Measurements from ENCODE around the gene DNAJC1.

DNA sequence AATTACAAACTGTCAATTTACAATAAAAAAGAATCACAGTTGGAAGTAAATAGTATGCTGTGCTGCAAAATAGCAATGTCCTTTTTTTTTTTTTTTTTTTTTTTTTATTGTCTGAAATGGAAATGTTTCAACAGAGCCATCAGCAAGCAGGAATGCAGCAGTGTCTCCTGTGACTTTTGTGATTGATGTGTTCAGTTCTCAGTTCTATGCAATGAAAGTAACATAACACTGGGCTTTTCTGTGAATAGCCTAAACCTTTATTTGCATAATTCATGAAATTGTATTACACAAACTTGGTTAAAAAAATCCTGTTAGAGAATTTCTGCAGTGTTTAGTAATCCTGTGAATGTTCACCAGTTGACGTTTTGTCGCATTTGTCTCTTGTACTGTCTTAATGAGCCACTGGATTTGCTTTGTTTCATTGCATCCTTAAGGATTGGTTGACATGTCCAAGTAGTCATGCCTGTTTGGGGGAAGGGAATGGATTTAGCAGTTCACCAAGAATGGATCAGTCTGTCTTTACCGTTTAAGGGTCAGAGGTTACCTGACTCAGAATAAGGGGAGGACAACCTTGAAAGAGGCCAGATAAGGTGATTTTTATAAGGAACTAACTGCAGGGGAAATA is 276.8 kb downstream of the DNAJC1 start:
- no peak for TF ChIP-seq TAF1 (IDR thresholded peaks at IDR 0.05; ENCODE audit: borderline replicate concordance, insufficient read depth, low read length)
- TF ChIP-seq POLR2AphosphoS5 (IDR thresholded peaks at IDR 0.05; ENCODE audit: low read depth, low read length): no peak
- TF ChIP-seq, protein P1, sequence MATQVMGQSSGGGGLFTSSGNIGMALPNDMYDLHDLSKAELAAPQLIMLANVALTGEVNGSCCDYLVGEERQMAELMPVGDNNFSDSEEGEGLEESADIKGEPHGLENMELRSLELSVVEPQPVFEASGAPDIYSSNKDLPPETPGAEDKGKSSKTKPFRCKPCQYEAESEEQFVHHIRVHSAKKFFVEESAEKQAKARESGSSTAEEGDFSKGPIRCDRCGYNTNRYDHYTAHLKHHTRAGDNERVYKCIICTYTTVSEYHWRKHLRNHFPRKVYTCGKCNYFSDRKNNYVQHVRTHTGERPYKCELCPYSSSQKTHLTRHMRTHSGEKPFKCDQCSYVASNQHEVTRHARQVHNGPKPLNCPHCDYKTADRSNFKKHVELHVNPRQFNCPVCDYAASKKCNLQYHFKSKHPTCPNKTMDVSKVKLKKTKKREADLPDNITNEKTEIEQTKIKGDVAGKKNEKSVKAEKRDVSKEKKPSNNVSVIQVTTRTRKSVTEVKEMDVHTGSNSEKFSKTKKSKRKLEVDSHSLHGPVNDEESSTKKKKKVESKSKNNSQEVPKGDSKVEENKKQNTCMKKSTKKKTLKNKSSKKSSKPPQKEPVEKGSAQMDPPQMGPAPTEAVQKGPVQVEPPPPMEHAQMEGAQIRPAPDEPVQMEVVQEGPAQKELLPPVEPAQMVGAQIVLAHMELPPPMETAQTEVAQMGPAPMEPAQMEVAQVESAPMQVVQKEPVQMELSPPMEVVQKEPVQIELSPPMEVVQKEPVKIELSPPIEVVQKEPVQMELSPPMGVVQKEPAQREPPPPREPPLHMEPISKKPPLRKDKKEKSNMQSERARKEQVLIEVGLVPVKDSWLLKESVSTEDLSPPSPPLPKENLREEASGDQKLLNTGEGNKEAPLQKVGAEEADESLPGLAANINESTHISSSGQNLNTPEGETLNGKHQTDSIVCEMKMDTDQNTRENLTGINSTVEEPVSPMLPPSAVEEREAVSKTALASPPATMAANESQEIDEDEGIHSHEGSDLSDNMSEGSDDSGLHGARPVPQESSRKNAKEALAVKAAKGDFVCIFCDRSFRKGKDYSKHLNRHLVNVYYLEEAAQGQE (IDR thresholded peaks at IDR 0.05; ENCODE audit: insufficient read depth in 1 of 2, low read depth in 2 of 2, low read length in 2 of 2): no peak

Data from PFSK-1 (cell line).